ENCODE data around the gene SNTG2.

DNA sequence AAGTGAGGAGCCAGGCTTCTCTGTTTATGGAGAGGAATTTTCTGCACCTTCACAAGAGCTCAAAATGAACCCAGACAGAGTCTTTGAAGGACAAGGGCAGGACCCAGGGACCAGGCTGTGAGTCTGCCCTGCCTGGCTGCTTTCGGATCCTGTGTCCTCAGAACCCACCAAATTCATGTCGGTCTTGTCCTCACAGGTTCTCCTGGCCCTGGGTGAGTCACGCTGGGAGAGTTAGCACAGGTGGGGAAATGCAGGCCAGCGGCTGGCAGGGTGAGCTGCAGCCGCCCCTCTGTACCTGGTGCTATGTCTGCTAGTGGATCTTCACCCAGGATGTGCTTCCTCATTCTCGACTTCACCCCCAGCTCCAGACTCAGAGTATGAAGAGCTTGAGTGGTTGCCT, 426.8 kb downstream of the SNTG2 start:
- TF ChIP-seq, protein P1, sequence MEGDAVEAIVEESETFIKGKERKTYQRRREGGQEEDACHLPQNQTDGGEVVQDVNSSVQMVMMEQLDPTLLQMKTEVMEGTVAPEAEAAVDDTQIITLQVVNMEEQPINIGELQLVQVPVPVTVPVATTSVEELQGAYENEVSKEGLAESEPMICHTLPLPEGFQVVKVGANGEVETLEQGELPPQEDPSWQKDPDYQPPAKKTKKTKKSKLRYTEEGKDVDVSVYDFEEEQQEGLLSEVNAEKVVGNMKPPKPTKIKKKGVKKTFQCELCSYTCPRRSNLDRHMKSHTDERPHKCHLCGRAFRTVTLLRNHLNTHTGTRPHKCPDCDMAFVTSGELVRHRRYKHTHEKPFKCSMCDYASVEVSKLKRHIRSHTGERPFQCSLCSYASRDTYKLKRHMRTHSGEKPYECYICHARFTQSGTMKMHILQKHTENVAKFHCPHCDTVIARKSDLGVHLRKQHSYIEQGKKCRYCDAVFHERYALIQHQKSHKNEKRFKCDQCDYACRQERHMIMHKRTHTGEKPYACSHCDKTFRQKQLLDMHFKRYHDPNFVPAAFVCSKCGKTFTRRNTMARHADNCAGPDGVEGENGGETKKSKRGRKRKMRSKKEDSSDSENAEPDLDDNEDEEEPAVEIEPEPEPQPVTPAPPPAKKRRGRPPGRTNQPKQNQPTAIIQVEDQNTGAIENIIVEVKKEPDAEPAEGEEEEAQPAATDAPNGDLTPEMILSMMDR (IDR thresholded peaks at IDR 0.05 in 8 of 11, conservative IDR thresholded peaks at IDR 0.05 in 3 of 11) = no peak
- TF ChIP-seq POLR2AphosphoS5 (IDR thresholded peaks at IDR 0.05) = no peak

Data from spleen (tissue), 7 donors.